Transverse colon (tissue), 4 donors: ENCODE data around the gene HJURP. TPM values are rescaled to one million over a fixed set of nuclear protein-coding genes. Genes with fewer than 3 reads are reported as not detected.
A peak's percentile ranks its signal among the peaks of the same experiment; 100 is the strongest.

ENCODE experiments used
- DNase-seq: peaks from one replicate; pipeline ENCODE4 v3.0.0-alpha.2; 2019
- H3K27ac ChIP-seq, 4 donors: fragments of 200-600 bp; sonication (generic); 2 replicates each; pipeline ENCODE4 v1.5.1; 2016 to 2018; ENCODE audit warnings: inconsistent platforms in 4 of 4
- H3K27me3 ChIP-seq: fragments of 200-600 bp; sonication (generic); 2 replicates; pipeline ENCODE4 v1.5.1; 2017; ENCODE audit warnings: inconsistent platforms
- H3K36me3 ChIP-seq, 4 donors: fragments of 200-600 bp; sonication (generic); 2 replicates each; pipeline ENCODE4 v1.5.1; 2017 to 2019; ENCODE audit warnings: inconsistent platforms in 4 of 4
- H3K4me1 ChIP-seq, 4 donors: fragments of 200-600 bp; sonication (generic); 2 replicates each; pipeline ENCODE4 v1.5.1; 2017 to 2020; ENCODE audit warnings: inconsistent platforms in 4 of 4
- H3K4me3 ChIP-seq, 4 donors: fragments of 200-600 bp; sonication (generic); 1 replicate in 1 of 4; 2 replicates in 3 of 4; pipeline versions ENCODE4 v1.5.1 to v1.6.1; 2017 to 2019; ENCODE audit warnings: inconsistent platforms in 4 of 4
- H3K9me3 ChIP-seq, 2 donors: fragments of 200-600 bp; sonication (generic); 2 replicates each; pipeline ENCODE4 v1.5.1; 2017 to 2019; ENCODE audit warnings: inconsistent platforms in 2 of 2
- EP300 ChIP-seq: sonication (generic); formaldehyde crosslinking; IDR thresholded peaks from one replicate; pipeline ENCODE4 v1.6.1; 2017; ENCODE audit warnings: antibody characterized with exemption, low read depth
- POLR2A ChIP-seq: fragments of 450-650 bp; IDR thresholded peaks from one replicate; pipeline ENCODE4 v1.6.1; 2016; ENCODE audit warnings: antibody characterized with exemption, mild to moderate bottlenecking, moderate library complexity
- POLR2AphosphoS5 ChIP-seq, 3 donors: sonication (generic); formaldehyde crosslinking; IDR thresholded peaks; one replicate each; pipeline ENCODE4 v1.6.1; 2016; ENCODE audit warnings: antibody characterized with exemption in 3 of 3
- WGBS, 2 donors: methylation state at CpG; one replicate each; pipeline ENCODE4 v1.1.5; 2018; ENCODE audit warnings: low coverage in 1 of 2; 5-methylcytosine and 5-hydroxymethylcytosine counted together
- in situ Hi-C, 4 donors: fragments of 200-750 bp; cut with MboI; loops; one replicate each; pipeline versions ENCODE4 v1.15.0 to v1.15.1; 2017; ENCODE audit warnings: low sequenced_read_pairs in 3 of 4, low pct_ligation_motif_present in 1 of 4, low pct_unique_long_range_greater_than_20kb in 1 of 4
- intact Hi-C: fragments of 100-400 bp; cut with DNase I; formaldehyde crosslinking; loops from one replicate; pipeline ENCODE4 v1.15.1; 2023; ENCODE audit warnings: low total_unique reads
- total RNA-seq, 4 donors: library from RNA; depleted of rRNA; stranded (reverse); fragments of >200 nt; gene quantifications; one replicate each; pipeline ENCODE4 v1.1.0, GENCODE V29; 2016
- TF ChIP-seq, protein P1 (sequence below), 5 experiments: fragments of 200-600 bp in 3 of 5; fragments of 450-650 bp in 2 of 5; sonication (generic) in 3 of 5; IDR thresholded peaks; 1 replicate in 2 of 5; 2 replicates in 3 of 5; pipeline ENCODE4 v1.5.1; 2016 to 2017; ENCODE audit warnings: antibody characterized with exemption in 5 of 5, inconsistent platforms in 3 of 5, mild to moderate bottlenecking in 2 of 5, moderate library complexity in 1 of 5

Gene HJURP
- total RNA-seq, 4 donors from 2014 or later = 1.9 to 29.5 (median 2.1) TPM; not detected in 1

DNA sequence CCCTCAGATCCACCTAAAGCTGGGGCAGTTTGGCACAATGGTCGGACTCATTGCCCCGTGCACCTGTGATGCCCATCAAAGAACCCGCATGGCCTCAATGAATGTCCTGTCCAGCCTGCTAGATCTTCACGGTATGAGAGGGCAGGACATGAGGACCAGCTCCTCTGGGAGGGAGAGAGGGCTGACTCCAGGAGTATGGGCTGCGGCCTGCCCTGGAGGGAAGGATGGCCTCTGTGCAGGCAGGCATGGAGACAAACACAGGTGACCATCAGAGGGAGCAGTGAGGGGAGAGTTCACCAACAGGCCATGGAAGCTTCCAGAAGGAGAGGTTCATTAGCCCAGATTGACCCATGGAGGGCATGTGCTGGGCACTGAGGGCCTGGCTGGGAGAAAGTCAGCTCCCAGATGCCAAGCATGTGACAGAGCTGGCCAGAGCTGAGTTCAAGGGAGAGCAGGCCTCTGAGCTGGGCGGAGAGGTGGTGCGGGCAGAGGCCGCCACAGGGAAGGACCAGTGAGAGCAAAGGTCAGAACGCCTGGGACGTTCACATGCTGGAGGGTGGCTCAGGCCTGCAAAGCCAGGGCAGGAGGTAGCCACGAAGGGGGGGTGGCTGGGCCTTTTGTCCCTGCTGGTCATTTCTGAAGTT is 36.2 kb downstream of the HJURP start:
- Histone ChIP-seq H3K36me3 (no peaks in the 10 kb centered on the region), H3K4me1 (no peaks in the 10 kb centered on the region), H3K4me3 (no peak overlapping the region), H3K9me3 (no peaks in the 10 kb centered on the region), H3K27me3 (no peaks in the 10 kb centered on the region), H3K27ac (no peak overlapping the region)
- WGBS, 2 donors = 80 to 83% methylated on average over 1 to 11 of the region's 11 CpGs
- in situ Hi-C loops = no loop called here
- peak; percentile 4 for DNase-seq
- TF ChIP-seq, protein P1, sequence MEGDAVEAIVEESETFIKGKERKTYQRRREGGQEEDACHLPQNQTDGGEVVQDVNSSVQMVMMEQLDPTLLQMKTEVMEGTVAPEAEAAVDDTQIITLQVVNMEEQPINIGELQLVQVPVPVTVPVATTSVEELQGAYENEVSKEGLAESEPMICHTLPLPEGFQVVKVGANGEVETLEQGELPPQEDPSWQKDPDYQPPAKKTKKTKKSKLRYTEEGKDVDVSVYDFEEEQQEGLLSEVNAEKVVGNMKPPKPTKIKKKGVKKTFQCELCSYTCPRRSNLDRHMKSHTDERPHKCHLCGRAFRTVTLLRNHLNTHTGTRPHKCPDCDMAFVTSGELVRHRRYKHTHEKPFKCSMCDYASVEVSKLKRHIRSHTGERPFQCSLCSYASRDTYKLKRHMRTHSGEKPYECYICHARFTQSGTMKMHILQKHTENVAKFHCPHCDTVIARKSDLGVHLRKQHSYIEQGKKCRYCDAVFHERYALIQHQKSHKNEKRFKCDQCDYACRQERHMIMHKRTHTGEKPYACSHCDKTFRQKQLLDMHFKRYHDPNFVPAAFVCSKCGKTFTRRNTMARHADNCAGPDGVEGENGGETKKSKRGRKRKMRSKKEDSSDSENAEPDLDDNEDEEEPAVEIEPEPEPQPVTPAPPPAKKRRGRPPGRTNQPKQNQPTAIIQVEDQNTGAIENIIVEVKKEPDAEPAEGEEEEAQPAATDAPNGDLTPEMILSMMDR (IDR thresholded peaks at IDR 0.05) = no peak
- TF ChIP-seq EP300 = no peak
- no peak for TF ChIP-seq POLR2A
- no peak for TF ChIP-seq POLR2AphosphoS5 (IDR thresholded peaks at IDR 0.05)
- intact Hi-C loops = no loop called here

DNA sequence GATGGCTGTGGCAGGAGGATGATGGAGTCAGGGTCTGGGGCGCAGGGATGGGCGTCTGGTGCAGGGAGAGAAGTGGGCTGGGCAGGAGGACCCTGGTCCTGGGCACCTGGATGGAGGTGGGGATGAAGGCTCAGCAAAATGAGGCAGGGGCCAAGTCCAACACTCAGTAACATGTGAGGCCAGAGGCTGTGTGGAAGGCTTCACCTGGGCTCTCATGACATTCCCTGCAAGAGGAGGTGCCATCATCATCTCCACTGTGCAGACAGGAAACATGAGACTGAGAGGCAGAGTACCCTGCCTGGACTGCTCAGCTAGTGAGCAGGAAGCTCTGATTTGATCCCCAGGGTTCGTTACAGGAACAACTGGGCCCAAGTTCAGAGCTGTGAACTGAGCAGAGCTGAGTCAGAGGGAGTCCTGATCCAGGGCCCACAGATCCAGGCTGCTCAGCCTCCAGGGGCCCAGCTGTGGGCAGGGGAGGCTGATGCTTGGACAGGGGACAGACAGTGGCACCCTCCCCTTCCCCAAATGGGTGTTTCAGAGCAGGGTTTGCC is 36.9 kb downstream of the HJURP start:
- H3K27me3 ChIP-seq = no peaks in the 10 kb centered on the region
- intact Hi-C loops (no loop called here), in situ Hi-C loops (no loop called here)
- H3K27ac ChIP-seq = no peak overlapping the region
- no peak overlapping the region for H3K4me3 ChIP-seq
- TF ChIP-seq POLR2AphosphoS5 (IDR thresholded peaks at IDR 0.05) = no peak
- no peak for TF ChIP-seq POLR2A
- no peak for TF ChIP-seq EP300
- TF ChIP-seq, protein P1 (IDR thresholded peaks at IDR 0.05) = no peak
- no peaks in the 10 kb centered on the region for H3K36me3 ChIP-seq
- no peaks in the 10 kb centered on the region for H3K9me3 ChIP-seq
- no peak for DNase-seq
- WGBS, 2 donors = 80% methylated on average over 3 of the region's 3 CpGs; no CpG with 5 or more reads in 1 of the 2 donors
- no peaks in the 10 kb centered on the region for H3K4me1 ChIP-seq

DNA sequence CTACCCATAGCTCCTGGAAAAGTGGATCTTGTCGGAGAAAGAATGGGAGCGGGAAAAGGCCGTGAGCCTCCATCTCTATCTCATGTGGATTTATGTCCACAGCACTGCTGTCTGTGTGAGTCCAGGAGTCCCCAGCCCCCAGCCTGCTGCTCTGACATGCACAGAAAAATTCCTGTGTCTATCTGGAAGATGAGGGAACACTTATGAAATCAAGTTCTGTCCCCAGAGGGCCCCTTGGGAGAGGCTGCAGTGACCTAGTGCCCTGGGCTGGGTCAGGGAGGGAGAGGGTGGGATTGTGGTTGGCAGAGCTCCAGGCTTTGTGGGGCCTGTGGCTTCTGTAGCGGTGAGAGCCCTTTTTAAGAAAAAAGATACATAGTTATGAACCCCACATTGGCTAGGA is 37.6 kb downstream of the HJURP start:
- H3K27me3 ChIP-seq = no peaks in the 10 kb centered on the region
- peak; percentile 5 for DNase-seq
- H3K27ac ChIP-seq = no peak overlapping the region
- TF ChIP-seq POLR2AphosphoS5 (IDR thresholded peaks at IDR 0.05) (no peak), POLR2A (no peak), EP300 (no peak)
- TF ChIP-seq, protein P1 (IDR thresholded peaks at IDR 0.05) = no peak
- intact Hi-C loops (no loop called here), in situ Hi-C loops (no loop called here)
- no peaks in the 10 kb centered on the region for H3K36me3 ChIP-seq
- no peaks in the 10 kb centered on the region for H3K9me3 ChIP-seq
- WGBS, 2 donors = 17 to 83% methylated on average over 1 to 4 of the region's 4 CpGs
- no peaks in the 10 kb centered on the region for H3K4me1 ChIP-seq
- H3K4me3 ChIP-seq = no peak overlapping the region

DNA sequence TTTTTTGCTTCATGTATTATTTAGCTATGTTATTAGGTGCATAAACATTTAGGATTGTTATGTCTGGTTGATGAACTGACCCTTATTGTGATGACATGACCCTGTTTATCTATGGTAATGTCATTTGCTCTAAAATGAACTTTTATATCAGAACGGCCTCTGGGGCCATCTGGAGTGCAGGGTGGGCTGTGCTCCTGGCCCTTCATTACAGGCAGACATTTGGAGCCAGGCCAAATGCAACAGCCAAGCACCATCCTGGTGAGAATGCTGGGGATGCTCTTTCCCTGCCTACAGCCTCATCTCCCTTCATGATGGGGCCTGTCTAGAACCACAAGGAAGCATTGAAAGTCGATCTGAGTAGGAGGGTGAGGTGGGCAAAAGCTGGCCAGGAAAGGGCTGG is 38.0 kb downstream of the HJURP start:
- in situ Hi-C loops = no loop called here
- intact Hi-C loops = no loop called here
- Histone ChIP-seq H3K36me3 (no peaks in the 10 kb centered on the region), H3K4me3 (no peak overlapping the region), H3K9me3 (no peaks in the 10 kb centered on the region), H3K4me1 (no peaks in the 10 kb centered on the region), H3K27me3 (no peaks in the 10 kb centered on the region), H3K27ac (no peak overlapping the region)
- peak; percentile 2 for DNase-seq
- WGBS, 2 donors = 59% methylated on average over 2 of the region's 2 CpGs; no CpG with 5 or more reads in 1 of the 2 donors
- TF ChIP-seq EP300 (no peak), POLR2AphosphoS5 (IDR thresholded peaks at IDR 0.05) (no peak), POLR2A (no peak)
- TF ChIP-seq, protein P1 (IDR thresholded peaks at IDR 0.05) = no peak
